Endothelial cell (in vitro differentiated cells): Measurements from ENCODE around the gene PANX2. TPM values are rescaled to one million over a fixed set of nuclear protein-coding genes. Genes with fewer than 3 reads are reported as not detected.
A peak's percentile ranks its signal among the peaks of the same experiment; 100 is the strongest.

ENCODE experiments used
- DNase-seq: peaks from one replicate; pipeline ENCODE4 v3.0.0; 2021; ENCODE audit warnings: low spot score
- H3K27ac Mint-ChIP-seq: one replicate; pipeline ENCODE4 v1.8.0; 2021; ENCODE audit warnings: mixed read lengths, inconsistent platforms; ENCODE audit not compliant: unreplicated experiment
- H3K27me3 Mint-ChIP-seq: one replicate; pipeline ENCODE4 v1.8.0; 2021; ENCODE audit warnings: mild to moderate bottlenecking, moderate library complexity, mixed read lengths, inconsistent platforms; ENCODE audit not compliant: unreplicated experiment
- H3K36me3 Mint-ChIP-seq: one replicate; pipeline ENCODE4 v1.8.0; 2021; ENCODE audit warnings: mild to moderate bottlenecking, low read depth, mixed read lengths, inconsistent platforms; ENCODE audit not compliant: unreplicated experiment
- H3K4me1 Mint-ChIP-seq: one replicate; pipeline ENCODE4 v1.8.0; 2021; ENCODE audit warnings: mild to moderate bottlenecking, mixed read lengths, inconsistent platforms; ENCODE audit not compliant: unreplicated experiment
- H3K4me3 Mint-ChIP-seq: one replicate; pipeline ENCODE4 v1.8.0; 2021; ENCODE audit warnings: mild to moderate bottlenecking, mixed read lengths, inconsistent platforms; ENCODE audit not compliant: unreplicated experiment
- H3K9me3 Mint-ChIP-seq: one replicate; pipeline ENCODE4 v1.8.0; 2021; ENCODE audit warnings: mixed read lengths, inconsistent platforms; ENCODE audit not compliant: unreplicated experiment
- CTCF ChIP-seq: fragments of 200-600 bp; sonication (generic); IDR thresholded peaks from one replicate; pipeline ENCODE4 v1.5.0; 2021; ENCODE audit warnings: antibody characterized with exemption; ENCODE audit not compliant: unreplicated experiment
- total RNA-seq: library from RNA; stranded (reverse); fragmentation: NEBNext Ultra II Directional; extraction: Animal tissue kit (Norgen Biotek cat#: 25700); gene quantifications from one replicate; pipeline ENCODE4 v1.2.1, GENCODE V29; 2021; ENCODE audit not compliant: unreplicated experiment

The PANX2 gene
- total RNA-seq, 1 donor from 2014 or later, result 0.87 TPM

GRCh38 chr22:50199251-50199721 is 28.8 kb downstream of the PANX2 start:
- no peak for TF ChIP-seq CTCF
- H3K27me3 Mint-ChIP-seq, result peaks cover 7% of the 10 kb centered on the region
- no peak for DNase-seq
- no peak overlapping the region for H3K27ac Mint-ChIP-seq
- no peak overlapping the region for H3K4me3 Mint-ChIP-seq
- H3K4me1 Mint-ChIP-seq, result peaks cover 6% of the 10 kb centered on the region
- no peaks in the 10 kb centered on the region for H3K9me3 Mint-ChIP-seq
- peaks cover 4% of the 10 kb centered on the region for H3K36me3 Mint-ChIP-seq

- H3K9me3 Mint-ChIP-seq, result no peaks in the 10 kb centered on the region
- no peak for TF ChIP-seq CTCF
- H3K27ac Mint-ChIP-seq, result no peak overlapping the region
- H3K27me3 Mint-ChIP-seq, result peaks cover 7% of the 10 kb centered on the region
- peaks cover 6% of the 10 kb centered on the region for H3K4me1 Mint-ChIP-seq
- DNase-seq, result no peak
- peaks cover 6% of the 10 kb centered on the region for H3K36me3 Mint-ChIP-seq
- peak overlapping the region; percentile 69 for H3K4me3 Mint-ChIP-seq
Measured at GRCh38 chr22:50199829-50200460, 29.4 kb downstream of the PANX2 start.

GRCh38 chr22:50200461-50201190 is 30.1 kb downstream of the PANX2 start, which contains the start of gene SELENOO:
Gene SELENOO, plus strand, starts transcription at chr22:50201011. Its CDS starts 26 bp downstream, at chr22:50201037.
- Mint-ChIP-seq H3K4me1 (peaks cover 6% of the 10 kb centered on the region), H3K9me3 (no peaks in the 10 kb centered on the region), H3K27ac (peak within 1 kb of the TSS; percentile 24), H3K36me3 (peaks cover 10% of the 10 kb centered on the region), H3K4me3 (peak within 1 kb of the TSS; percentile 92), H3K27me3 (peaks cover 7% of the 10 kb centered on the region)
- TF ChIP-seq CTCF, result no peak
- DNase-seq, result peak; percentile 92

GRCh38 chr22:50201191-50202129 is 30.9 kb downstream of the PANX2 start:
- no peak for TF ChIP-seq CTCF
- Mint-ChIP-seq H3K27ac (peak overlapping the region; percentile 24), H3K27me3 (peaks cover 7% of the 10 kb centered on the region), H3K4me3 (peak overlapping the region; percentile 92), H3K4me1 (peaks cover 6% of the 10 kb centered on the region), H3K36me3 (peaks cover 10% of the 10 kb centered on the region), H3K9me3 (no peaks in the 10 kb centered on the region)
- no peak for DNase-seq
